GM19328 (cell line): ENCODE results near the gene SNN.

Experiments used
- ATAC-seq: cut with Tn5 transposase; IDR thresholded peaks from one replicate; pipeline ENCODE4 v1.9.1; 2021; ENCODE audit warnings: mild to moderate bottlenecking, moderate library complexity; ENCODE audit not compliant: unreplicated experiment

The SNN gene

DNA sequence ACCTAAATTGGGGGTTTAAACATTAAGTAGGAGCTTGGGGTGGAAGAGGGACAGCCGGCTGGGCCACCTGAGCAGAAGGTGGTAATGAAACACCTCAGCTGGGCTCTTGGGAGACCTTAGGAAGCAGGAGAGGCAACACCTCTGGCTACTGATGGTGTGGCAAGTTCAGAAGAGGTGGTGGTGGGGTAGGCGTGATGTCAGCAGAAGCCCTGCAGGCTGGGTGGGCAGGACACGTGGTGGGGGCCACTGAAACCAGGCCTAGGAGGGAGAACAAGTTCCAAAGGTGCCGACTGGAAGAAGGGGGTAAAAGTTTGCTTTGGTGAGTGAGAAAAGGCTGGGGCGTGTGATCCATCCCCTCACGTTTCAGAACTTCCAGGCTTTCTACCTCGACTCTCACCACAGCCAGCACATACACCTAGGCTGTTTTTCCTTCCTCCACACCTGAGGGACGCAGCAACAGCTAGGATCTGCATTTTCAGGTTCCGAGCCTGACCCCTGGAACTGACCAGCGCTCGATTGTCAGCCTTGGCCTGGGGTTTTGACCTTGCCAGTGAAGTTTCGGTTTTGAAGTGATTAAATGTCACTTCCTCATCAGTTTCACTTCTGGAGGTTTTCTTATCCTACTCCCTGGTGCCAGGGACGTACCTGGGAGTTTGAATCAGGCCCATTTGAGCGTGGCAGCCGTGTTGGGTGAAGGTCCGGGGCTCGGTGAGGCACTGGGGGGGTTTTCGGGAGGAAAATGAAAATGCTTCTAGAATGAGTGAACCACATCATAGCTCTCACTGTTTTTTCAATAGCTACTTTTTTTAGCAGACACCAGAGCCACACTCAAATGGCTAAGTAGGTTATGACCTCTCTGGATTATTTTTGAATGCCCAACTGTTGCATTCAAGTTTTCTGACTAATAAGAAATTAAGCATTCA is 10.0 kb downstream of the SNN start:
- no peak for ATAC-seq

DNA sequence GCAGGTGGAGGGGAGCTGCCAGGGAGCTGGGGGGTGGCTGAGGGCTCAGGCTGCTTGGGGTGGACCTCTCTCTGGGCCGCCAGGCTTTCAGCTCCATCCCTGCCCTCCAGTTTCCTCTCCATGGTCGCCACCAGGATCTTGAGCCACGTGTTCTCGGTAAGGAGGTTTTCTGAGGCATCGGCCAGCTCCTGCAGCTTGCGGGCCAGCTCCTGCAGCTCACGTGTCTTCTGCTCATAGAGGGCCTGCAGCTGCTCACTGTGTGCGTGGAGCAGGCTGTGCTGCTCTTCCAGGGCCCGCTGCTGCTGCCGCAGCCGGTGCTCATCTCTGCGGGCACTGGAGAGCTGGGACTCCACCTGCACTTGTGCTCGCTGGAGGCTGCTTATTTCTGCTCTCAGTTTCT is 11.0 kb downstream of the SNN start:
- ATAC-seq, result no peak

DNA sequence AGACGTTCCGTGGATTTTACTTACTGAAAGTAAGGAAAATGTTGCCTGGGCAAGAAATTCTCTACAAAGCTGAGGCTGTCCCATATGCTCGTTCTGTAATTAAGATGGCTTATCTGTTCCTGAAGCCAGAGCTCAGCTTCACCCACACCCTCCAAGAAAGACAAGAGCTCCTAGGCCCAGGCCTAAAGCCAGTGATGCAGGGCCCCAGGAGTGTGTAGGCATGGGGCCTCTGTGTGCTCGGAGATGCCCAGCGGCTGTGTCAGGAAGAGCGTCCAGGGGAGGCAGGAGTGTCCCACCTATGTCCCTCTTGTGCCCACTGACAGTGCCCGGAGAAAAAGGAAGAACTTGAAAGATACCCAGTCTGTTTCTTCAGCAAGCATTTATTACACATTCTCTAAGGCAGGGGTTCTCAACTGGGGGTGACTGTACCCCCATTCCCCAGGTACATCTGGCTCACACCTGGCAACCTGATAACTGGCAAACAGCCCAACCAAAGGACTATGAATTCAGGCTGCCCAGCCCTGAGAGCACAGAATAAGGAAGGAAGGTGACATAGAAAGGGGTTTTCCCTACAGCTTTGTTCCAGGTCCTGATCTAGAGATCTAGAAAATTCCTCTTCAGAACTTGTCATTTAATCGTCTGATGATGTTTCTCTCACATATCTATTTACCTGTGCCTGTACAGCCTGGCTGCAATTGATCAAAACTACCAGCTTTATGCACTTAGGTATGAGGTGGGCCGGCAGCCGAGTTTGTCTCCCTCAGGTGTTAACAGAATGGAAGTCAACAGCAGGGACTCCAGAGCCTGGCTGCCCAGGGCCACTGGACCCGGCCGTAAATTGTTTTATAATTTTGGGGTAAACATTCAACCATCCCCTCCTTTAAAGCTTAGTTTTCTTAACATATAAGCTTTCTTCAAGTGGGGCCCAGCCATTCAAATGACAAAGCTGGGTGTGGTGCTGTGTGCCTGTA is 12.0 kb downstream of the SNN start:
- no peak for ATAC-seq

DNA sequence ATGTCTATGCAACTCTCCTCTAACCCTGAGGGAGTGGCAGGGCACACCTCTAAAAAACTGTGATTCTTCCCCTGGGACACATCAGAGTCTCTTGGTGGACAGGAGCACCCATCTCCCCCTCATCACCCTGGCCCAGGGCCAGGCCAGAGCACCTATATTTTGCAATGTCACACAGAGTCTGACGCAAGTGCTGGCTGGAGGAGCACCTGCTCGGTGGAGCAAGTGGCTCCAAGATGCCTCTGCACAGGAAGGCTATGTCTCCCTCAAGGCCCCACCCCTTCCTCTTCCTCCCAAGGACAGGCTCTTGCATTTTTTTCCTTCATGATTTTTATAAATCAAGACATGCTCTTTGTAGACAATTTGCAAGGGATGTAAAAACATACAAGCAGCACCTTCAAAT is 13.3 kb downstream of the SNN start:
- no peak for ATAC-seq

DNA sequence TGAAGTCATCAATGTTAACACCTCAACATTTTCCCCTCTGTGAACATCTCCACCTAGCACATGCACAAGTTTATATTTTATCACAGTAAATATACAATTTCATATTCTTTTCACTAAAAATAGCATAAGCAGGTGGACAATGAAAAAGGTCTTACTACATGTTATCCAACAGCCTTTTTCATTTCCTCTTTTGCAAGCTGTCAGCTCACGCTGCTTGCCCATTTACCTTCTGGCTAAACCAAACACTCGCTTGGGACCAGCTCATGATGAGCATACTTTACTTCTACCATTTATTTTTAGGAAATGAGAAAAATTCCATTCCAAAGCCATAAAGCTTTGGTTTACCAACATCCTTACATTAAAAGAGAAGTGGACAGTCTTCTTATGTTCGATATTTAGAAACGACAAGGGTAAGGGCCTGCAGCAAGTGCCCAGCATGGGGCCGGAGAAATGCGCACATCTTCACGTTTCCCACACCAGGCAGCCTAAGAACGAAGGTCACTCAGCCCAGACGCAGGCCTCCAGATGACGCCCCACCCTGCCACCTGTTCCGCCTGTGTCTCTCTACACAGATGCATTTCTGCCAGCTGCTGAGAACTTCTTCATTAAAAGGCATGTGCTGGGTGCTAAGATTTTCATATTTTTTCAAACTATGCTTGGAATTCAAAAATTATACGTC is 13.9 kb downstream of the SNN start:
- ATAC-seq, result no peak

DNA sequence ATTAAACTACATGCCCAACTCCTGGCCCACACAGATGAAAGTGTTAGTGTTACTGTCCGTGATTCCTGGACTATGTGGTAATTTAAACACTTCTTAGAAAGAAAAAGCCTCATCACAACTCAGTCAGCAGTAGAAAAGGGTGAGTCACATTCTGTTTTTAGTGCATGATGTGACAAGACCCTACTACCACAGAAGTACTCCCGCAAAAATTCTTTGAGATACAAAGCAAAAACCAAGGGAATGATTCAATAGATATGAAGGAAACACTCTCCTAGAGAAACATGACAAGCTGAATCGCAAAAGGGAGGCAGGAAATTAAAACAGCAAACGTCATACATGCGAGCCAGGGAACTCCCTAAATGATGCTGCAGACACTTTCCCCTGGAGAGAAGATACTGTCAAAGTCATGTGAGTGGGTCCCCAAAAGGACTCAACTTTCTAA is 14.4 kb downstream of the SNN start:
- ATAC-seq, result no peak

DNA sequence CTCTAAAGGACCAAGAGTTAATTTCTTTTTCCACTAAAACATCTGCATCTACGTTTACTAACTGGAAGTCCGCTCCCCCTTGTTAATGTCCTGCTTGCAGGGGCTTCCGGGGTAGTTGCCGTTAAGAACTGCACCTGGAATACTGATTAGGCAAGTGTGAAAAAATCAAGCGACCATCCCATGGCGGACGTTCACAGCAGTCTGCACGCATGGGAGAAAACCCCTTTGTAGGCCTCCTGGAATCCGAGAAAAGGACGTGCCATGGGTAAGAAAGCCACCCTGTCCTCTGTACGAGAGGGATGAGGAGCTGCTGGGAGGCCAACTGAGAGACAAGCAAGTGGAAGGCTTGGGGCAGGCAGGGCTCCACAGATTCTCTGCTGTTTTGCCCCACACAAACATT is 14.9 kb downstream of the SNN start:
- ATAC-seq, result no peak

DNA sequence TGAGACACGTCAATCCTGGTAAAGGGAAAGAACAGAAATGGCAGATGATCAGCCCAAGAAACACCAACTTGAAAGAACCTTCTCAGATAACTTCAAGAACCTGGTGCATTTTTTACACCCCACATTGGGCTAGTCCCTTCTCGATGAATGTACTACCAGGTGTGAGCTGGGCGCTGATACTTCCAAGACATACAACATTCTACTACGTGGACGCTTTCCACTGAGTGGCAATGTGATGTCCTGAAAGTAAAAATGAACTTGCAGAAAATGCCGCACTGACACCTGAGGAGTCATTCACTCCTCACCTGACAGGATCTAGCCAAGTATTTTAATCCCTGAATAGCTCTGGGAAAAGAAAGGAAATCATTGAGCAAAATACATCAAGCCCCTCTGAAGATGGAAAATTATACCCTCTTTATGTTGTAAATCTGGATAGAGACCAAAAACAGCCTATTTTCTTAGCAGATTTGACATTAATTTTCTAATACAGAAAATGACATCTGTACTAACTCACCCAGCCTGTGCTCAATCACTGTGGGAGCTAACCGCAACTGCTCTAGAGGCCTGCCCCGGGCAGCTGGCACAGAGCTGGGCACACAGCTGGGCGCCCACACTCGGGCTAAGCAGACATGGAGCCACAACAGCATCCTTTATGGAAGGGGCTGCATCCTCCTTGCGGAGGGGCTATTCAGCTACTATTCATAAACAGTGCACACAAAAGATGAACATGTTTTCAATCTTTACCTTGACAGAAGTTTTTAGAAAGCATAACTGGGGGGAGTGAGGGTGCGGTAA is 16.2 kb downstream of the SNN start:
- ATAC-seq, result no peak

DNA sequence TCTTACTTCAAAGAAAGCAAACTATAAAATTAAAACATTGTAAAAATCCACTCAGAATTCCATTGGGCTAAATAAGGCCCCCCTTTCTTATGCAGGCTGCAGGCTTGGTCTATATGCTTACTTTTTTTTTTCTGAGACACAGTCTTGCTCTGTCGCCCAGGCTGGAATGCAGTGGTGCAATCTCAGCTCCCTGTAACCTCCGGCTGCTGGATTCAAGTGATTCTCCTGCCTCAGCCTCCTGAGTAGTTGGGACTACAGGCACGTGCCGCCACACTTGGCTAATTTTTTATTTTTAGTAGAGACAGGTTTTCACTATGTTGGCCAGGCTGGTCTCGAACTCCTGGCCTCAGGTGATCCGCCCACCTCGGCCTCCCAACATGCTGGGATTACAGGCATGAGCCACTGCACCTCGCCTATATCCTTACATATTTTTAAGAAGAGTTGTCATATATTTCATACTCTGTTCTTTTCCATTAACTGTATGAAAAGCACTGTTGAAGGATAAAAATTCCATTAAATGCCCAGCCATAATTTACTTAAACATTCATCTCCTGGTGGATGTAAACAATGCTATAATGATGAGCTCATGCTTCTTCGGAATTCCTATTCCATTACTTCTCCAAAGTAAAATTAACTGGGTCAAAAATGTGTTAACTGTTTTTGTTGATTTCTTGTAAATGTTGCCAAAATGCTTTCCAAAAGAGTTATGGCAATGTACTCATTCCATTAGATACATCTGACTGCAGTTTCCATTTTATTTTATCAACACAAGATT is 17.8 kb downstream of the SNN start:
- ATAC-seq, result no peak

DNA sequence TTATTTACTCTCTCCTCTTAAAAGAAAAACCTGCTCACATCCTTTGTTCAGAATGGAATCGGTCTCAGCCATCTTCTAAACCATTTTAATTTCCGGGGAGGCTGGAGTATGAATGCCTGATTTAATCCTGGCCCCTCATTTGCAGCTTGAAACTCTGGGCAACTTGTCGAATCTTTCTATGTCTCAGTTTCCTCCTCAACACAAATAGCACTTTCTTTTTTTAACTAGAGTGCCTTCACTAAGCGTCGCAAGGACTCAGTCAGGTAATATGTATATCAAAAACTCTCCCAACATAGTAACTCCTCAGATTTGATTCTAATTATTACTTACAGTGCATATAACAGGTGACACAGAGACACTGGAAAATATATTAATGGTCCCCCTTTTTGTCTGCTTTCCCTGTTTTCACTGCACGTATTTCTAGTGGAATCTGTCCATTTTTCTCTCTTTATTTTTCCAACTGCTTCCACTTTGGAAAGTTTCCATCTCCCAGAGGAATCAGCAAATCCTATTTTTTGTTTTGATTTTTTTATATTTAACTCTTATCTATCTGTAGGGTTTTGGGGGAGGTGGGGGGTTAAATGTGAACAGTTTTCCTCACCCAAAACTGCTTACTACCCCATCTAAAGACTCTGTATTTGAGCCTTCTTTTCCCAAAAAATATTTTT is 18.6 kb downstream of the SNN start:
- ATAC-seq, result no peak

DNA sequence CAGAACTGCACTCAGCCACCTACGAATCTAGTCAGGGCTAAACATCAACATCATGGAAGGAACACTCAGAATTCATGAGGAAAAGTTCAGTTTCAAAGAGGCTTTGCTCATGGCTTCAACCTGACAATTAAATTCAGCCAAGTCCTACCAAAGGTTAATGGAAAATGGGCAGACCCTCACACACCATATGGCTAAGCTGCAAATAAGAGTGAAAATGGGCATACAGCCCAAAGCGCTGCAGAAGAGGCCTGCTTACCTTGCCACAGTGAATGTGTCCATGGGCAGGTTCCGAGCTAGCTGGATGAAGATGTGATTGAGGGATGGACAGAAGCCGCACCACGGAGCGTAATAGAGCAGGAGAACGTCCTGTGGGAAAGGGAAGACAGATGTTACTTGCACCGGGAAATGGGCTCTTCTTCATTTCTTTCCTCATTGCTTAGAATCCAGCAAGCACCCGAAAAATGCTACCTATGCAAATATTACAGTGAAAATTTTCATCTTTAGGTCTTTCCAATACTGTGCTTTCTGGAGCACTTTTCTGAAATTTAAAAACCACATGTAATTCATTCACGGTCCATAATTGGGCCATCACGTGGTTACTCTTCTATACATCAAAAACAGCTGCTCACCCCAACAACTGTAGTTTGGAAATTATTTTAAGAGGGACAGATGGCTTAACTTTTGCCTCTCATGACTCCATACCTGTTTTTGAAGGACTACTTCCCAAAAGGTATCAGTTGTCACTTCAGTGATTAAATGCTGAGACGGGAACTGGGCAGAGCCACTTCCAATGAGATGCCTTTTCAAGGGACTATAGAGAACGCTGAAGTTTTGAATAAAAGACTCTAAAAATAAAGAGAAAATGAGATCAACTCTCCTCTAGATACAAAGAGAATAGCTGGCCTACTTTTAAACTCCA is 19.6 kb downstream of the SNN start:
- no peak for ATAC-seq

DNA sequence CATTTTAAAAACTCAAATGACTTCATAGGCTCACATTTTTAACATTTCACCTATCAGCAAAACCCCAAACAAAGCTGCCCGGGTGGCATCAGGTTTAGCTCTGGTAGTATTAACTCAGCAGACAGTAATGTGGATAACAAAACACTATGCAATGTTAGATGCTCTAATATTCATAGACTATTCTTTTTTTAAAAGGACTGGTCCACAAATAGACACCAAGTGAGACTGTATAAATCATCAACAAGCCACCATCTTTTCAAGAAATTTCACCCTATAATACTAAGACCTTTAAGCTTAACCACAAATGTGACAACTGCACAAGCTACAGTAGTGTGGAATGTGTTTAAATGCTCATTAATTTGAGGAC is 20.2 kb downstream of the SNN start:
- no peak for ATAC-seq

DNA sequence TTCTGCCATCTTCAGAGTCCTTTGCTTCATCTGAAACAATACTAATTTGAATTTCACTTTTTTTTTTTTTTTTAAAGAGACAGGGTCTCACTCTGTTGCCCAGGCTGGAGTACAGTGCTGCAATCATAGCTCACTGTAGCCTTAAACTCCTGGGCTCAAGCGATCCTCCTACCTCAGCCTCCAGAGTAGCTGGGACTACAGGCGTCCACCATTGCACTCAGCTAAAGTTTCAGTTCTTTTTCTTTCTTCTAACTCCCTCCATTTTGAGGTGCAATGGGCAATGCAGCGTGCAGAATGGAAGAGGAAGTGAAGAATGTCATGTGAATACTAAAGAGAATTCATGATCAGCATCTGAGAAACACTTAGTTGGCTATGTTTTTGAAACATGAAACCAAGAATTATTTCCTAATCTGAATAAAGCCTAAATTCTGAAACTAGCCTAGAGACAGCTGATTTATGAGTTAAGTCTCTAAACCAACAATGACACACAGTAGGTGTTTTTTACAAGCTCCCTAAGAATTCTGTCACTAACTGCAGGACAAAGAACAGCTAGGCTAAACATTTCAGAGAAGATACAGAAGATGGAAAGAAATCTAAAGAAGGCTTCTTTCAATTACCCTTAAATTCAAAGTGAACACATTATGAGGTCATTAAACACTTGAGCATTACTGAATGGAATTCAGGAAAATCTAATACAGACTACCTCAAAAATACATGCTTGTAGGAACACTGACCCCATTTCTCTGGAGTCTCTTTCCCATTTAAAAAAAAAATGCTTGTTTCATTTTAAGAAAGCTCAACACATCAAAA is 21.0 kb downstream of the SNN start:
- ATAC-seq, result peak; percentile 63

DNA sequence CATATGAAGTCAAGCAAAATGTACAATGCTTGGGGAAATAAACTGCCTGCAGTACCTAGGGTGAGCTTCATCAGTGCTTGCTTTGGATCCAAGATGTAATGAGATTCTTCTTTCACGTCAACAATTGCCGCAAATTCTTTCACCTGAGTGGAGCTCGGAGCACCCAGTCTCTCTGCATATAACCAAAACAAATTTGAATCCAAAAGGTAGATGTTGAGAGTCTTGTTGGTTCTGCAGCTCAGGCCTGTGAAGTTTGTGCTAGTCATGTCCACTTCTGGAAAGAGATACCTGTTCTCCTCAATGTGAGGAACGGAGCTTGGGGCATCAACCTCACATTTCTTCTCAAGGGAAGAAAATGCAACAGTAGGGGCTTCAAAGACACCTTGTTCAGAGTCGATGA is 23.0 kb downstream of the SNN start:
- no peak for ATAC-seq

DNA sequence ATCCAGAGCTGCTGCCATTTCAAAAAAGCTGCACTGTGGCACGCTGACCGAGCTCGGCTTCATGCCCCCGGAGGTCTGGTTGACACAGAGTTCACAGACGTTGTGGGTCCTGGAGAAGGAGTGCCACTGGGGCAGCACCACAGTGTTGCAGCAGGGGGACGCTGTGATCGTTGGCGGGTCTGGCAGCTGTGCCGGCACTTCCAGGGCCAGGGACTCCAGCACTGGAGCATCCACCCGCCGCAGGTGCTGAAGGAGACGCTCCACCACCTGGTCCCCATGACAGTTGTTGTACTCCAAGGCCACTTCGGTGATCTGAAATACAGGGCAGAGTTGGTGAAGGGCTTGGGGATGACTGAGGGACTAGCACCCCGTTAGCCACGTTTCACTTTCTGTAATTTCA is 23.5 kb downstream of the SNN start:
- ATAC-seq, result no peak

DNA sequence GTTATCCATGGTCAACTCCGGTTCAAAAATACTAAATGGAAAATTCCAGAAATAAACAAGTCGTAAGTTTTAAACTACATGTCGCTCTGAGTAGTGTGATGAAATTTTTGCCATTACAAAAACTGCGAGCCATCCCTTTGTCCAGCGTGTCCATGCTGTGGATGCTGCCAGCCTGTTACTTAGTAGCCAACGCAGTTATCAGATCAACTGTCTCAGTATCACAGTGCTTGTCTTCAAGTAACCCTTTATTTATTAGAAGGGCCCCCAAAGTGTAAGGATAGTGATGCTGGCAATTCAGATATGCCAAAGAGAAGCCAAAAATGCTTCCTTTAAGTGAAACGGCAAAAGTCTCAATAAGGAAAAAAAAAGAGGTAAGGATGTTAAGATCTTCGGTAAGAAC is 23.9 kb downstream of the SNN start:
- ATAC-seq, result no peak

DNA sequence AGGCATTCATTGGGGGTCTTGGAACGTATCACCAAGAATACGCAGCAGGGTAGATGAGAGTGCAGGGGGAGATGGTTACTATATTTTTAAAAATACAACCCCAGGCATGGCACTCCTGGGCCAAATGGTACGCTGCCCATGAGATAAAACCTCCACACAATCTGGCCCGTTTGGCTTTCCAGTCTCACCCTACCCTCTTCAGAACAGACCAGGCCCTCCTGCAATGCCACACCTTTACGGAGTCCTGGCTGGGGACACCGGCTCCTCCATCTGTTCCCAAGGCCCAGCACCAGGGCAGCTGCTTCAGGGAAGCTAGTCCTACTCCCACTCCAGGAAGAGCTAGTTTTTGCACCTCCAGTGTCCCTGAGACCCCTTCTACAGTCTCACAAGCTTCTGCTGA is 24.4 kb downstream of the SNN start:
- no peak for ATAC-seq
